GM21717 (cell line): Measurements from ENCODE around the gene AIMP2.
"Not testable (repeated sequence)": the region's sequence is repeated elsewhere in the genome, so short reads cannot be mapped to it uniquely, and the experiment has no call there.

ENCODE experiments used
- ATAC-seq: cut with Tn5 transposase; IDR thresholded peaks from one replicate; pipeline ENCODE4 v1.9.1; 2021; ENCODE audit warnings: mild to moderate bottlenecking, moderate library complexity; ENCODE audit not compliant: unreplicated experiment

The AIMP2 gene

GRCh38 chr7:6008668-6009611 lies at the start of gene AIMP2, which contains the start of gene PMS2:
Gene AIMP2 (plus strand): TSS chr7:6009272. CDS start chr7:6009364, 92 bp downstream.
Gene PMS2 (minus strand): TSS chr7:6009049. CDS start chr7:6009019, 30 bp downstream.
- peak; percentile 94 for ATAC-seq

DNA sequence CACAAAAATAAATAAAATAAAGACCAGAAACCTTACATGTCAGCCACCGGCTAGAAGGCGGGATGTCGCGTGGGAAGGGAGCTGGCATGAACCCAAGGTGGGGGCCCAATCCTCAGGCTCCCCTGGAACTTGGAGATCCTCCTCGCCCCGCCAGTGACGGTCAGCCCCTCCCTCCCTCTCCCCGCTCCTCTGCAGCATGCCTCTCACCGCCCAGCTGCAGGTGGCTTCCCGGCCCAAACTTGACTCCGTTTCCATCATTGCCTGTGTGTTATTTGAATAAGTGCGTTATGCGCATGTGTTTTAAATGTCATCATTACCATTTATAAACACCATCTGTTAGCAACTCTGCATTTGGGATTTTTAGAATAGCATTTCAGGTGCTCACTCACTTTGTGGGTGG lies 45.9 kb upstream of the AIMP2 start:
- ATAC-seq = not testable (repeated sequence)

DNA sequence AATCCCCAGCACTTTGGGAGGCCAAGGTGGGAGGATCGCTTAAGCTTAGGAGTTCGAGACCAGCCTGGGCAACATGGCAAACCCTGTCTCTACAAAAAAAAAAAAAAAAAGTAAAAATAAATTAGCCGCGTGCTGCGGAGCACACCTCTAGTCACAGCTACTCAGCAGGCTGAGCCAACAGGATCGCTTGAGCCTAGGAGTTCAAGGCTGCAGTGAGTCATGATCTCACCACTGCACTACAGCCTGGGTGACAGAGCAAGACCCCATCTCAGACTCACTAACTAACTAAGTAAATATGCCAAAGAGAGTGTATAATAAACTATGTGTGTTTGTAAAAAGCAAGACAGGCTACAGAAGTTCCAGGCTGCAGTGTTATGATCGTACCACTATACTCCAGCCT lies 45.3 kb upstream of the AIMP2 start:
- not testable (repeated sequence) for ATAC-seq

- not testable (repeated sequence) for ATAC-seq
Observed at GRCh38 chr7:5970347-5970911, 38.6 kb upstream of the AIMP2 start, which contains the start of gene RSPH10B. Gene RSPH10B (minus strand): TSS chr7:5970689. CDS start chr7:5967116, 3,573 bp downstream.

GRCh38 chr7:5973580-5973979 lies 35.5 kb upstream of the AIMP2 start:
- ATAC-seq = not testable (repeated sequence)

DNA sequence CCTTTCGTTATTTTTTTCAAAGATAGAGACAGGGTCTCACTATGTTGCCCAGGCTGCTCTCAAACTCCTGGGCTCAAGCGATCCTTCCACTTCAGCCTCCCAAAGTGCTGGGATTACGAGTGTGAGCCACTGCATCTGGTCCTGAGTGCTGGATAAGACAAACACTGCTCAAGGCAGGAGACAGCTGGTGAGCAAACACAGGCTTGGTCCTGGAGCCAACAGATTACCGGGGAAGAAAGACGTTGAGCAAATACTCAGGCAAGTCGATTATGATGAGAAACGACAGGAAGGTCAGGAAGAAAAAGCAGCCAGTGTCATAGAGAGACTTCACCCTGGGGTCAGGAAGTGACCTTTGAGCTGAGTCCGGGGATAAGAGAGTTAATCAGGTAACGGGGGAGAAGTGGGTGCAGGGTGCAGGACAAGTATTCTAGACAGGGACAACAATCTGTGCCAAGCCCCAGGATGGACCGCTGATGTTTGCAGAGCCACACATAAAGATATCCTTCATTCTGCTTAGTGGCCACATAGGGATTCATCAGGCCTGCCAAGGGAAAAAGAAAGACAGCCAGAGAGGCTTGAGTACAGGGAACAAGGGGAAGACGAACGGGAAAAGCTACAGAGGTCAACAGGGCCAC lies 29.3 kb upstream of the AIMP2 start:
- ATAC-seq = not testable (repeated sequence)

DNA sequence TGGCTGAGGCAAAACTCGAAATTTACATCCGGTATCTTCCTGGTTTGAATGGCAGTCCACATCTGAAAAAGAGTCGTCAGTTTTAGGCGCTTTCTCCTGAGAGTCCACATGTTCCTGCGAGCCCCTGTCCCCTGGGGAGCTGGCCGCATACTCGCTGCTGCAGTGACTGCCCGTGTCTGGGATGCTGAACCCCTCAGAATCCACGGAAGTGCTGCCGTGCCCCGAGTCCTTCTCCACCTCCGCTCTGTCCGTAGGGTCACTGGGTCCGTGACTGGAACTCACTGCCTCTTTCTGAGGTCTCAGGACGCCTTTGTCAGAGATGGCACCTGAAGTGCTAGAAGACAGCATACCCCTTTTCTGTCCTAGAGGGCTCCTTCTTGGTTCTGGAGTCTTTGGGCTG lies 22.0 kb upstream of the AIMP2 start:
- ATAC-seq = not testable (repeated sequence)

DNA sequence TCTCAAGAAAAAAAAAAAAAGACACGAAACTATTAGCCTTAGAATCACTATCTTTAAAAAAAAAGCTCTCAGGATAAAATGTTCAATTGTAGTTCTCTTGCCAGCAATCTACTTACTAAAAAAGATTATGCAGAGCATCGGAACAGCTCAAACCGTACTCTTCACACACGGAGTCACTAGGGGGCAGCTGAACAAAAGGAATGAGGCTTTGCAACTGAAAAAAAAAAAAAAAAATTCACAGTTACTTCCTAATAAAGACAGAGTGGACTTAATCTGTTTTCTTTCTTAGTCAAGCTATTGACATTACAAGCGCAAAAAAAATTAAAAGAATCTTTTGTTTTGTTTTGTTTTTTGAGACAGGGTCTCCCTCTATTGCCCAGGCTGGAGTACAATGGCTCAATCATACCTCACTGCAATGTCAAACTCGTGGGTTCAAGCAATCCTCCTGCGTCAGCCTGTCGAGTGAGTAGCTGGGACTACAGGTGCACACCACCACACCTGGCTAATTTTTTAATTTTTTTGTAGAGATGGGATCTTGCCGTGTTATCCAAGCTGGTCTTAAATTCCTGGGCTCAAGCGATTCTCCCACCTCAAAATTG lies 11.8 kb upstream of the AIMP2 start:
- no peak for ATAC-seq

DNA sequence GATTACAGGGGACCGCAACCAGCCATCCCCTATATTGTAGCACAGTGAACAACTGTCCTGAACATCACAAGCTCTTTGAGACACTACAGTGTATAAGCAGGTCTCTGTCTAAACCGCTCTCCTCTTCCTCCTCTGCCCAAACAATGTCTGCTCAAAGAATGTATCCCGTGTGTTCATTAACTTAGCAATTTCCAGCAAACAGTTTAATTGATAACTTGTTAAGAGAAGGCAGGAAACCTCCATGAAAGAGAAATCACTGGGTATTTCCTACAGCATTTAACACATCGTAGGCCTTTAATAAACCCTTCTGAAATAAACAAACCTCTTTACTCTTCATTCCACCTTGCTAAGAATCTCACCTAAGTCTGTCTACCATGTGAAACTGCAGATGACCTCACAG lies 1.7 kb upstream of the AIMP2 start:
- ATAC-seq = no peak

DNA sequence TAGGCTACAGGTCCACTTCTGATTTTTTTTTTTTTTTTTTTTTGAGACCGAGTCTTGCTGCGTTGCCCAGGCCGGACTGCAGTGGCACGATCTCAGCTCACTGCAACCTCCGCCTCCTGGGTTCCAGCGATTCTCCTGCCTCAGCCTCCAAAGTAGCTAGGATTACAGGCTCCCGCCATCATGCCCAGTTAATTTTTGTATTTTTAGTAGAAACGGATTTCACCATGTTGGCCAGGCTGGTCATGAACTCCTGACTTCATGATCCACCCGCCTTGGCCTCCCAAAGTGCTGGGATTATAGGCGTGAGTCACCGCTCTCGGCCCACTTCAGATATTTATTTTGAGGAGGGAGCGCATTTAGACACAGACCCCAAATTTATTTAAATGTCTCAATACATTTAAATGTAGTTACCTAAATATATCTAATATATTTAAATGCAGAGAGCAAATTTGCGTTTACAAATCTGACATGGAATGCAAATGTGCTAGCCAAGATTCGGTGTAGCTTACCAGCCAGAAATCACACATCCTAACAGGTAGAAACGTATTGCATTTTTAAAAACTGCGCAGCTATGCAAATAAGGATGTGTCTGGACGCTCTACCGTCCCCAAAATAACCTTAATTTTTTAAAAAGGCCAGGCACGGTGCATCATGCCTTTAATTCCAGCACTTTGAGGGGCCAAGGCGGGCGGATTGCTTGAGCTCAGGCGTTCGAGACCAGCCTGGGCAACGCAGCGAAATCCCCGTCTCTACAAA lies 1.1 kb upstream of the AIMP2 start:
- ATAC-seq = not testable (repeated sequence)

DNA sequence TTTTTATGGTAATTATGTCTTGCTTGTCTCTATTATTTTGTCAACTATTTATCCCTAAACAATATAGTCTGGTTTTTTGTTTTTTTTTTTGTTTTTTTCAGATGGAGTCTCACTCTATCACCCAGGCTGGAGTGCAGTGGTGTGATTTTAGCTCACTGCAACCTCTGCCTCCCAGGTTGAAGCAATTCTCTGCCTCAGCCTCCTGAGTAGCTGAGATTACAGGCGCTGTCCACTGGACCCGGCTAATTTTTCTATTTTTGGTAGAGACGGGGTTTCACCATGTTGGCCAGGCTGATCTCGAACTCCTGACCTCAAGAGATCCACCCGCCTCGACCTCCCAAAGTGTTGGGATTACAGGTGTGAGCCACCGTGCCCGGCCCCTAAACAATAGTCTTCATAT lies 1.3 kb downstream of the AIMP2 start:
- not testable (repeated sequence) for ATAC-seq

DNA sequence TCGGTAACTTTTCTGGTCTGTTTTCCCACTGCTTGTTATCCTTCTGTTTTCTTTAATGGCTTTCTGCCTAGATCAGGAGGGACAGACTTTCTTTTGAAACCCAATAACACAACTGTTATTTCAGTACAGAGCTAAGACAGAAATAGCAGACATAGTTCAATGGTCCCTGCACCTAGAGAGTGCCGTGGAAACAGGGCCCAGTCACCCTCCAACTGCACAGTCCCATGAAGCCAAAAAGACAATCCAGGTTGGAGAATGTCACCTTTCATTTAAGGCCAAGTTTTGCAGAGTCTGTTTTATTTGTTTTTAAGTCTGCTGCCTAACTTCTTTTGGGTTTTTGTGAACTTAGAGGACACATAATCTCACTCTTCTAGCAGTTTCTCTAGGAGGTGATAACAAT lies 2.5 kb downstream of the AIMP2 start:
- no peak for ATAC-seq

DNA sequence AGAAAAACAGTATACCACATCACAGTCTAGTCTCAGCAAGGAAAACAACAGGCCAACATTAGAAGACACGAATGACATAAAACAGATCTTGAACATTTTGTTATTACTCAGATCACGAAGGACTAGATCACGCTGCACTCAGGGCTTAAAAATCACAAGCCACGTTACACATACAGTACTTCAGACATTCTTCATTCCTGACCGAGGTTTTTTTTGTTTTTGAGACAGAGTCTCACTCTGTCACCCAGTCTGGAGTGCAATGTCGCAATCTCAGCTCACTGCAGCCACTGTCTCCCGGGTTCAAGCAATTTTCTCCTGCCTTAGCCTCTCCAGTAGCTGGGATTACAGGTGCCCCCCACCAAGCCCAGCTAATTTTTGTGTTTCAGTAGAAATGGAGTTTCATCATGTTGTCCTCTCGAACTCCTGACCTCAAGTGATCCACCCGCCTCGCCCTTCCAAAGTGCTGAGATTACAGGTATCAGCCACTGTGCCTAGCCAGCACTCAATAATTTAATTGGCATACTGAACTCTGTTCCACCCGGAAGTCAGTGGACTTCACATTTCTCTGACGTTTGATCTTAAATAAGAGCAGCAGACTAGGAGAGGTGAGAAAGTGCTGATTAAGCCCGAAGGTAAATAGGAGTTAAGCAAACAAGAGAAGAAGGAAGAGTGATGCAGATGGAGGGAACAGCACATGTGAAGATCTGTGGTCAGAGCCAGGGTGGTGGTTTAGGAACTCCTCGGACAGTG lies 3.5 kb downstream of the AIMP2 start:
- no peak for ATAC-seq

GRCh38 chr7:6015917-6016652 lies 7.0 kb downstream of the AIMP2 start:
- ATAC-seq = peak; percentile 27

DNA sequence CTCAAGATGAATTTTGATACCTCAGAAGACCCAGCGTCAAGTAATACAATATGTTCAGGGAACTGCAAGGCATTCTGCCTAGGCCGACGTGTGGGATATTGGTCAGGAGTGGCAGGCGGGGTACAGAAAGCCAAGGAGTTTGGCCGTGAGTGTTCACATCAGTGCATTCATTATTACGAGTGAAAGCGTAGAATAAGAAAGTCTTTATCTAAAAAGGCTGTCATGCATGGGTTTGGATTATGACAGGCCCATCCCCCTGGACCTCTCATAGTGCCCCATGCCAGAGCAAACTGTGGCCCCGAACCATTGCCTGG lies 7.5 kb downstream of the AIMP2 start:
- no peak for ATAC-seq

DNA sequence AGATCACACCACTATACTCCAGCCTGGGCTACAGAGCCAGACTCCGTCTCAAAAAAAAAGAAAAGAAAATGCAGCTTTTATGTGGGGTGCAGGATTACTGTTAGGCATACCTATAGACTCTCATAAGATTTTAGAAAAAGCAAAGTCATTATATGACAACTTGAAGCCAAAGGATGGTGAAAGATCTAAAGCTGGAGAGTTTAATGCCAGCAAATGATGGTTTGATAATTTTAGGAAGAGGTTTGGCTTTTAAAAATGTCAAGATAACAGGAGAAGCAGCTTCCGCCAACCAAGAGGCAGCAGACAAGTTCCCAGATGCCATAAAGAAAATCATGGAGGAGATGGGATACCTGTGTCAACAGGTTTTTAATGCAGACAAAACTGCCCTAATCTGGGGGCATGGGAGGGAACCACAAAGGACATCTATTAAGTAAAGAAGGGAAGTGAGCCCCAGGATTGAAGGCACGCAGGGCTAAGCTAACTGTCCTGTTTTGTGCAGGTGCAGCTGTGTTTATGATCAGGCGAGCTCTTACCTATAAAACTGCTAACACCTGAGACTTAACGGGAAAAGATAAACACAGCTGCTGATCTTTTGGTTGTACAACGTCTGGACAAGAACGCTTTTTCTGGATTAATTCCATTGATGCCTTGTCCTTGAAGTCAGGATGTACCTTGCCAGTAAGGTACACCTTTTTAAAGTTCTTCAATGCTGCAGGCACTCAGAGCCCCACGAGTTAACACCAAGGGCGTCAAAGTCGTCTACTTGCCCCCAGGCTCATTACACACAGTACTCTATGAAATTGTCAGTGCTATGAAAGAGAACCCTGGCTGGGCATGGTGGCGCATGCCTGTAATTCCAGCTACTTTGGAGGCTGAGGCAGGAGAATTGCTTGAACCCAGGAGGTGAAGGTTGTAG lies 11.6 kb downstream of the AIMP2 start:
- ATAC-seq = no peak

DNA sequence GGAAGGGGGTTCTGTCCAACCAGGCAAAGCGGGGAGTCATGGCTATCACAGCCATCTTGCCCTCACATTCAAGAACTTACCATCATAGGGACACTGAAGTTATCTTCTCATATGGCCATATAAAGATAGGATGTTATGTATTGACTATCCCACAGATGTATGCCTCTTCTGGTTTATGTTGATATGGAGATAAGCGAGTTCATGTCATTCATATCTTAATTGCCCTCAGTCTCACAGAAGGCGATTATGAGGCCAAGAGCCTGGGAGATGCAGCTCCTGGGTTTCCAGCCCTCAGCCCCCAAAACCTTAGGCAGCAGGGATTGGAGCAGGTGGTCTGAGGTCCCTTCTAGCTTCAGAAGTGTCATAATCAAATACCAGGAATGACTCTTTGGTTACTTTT lies 13.6 kb downstream of the AIMP2 start:
- ATAC-seq = no peak

- ATAC-seq = no peak
Observed at GRCh38 chr7:6023974-6024435, 14.9 kb downstream of the AIMP2 start.
